SU-DHL-6 (cell line): ENCODE measurements around the gene ACAN.

Experiments used
- H2AFZ ChIP-seq: fragments of 200-600 bp; sonication (generic); 2 replicates; pipeline ENCODE4 v1.6.1; 2014; ENCODE audit warnings: low read depth, mild to moderate bottlenecking, moderate library complexity, mixed read lengths, antibody characterized with exemption, low read length; ENCODE audit not compliant: severe bottlenecking
- H3F3A ChIP-seq: fragments of 200-600 bp; shearing (Covaris generic); 2 replicates; pipeline ENCODE4 v1.6.0; 2016; ENCODE audit warnings: antibody characterized with exemption, mild to moderate bottlenecking; ENCODE audit not compliant: insufficient read depth
- H3K27ac ChIP-seq: fragments of 200-600 bp; sonication (generic); 2 replicates; pipeline ENCODE4 v1.5.1; 2016; ENCODE audit warnings: low read depth, mild to moderate bottlenecking, low read length, moderate library complexity, mixed read lengths
- H3K27me3 ChIP-seq: fragments of 200-600 bp; sonication (generic), shearing (Covaris generic); 2 replicates; pipeline ENCODE4 v1.6.0; 2014; ENCODE audit warnings: mild to moderate bottlenecking, low read length
- H3K36me3 ChIP-seq: fragments of 200-600 bp; sonication (generic); 2 replicates; pipeline ENCODE4 v1.6.1; 2014; ENCODE audit warnings: mild to moderate bottlenecking, low read length, mixed read lengths
- H3K4me2 ChIP-seq: fragments of 300-600, 200-600 bp; shearing (Covaris generic), sonication (generic); 2 replicates; pipeline ENCODE4 v1.6.0; 2014; ENCODE audit warnings: low read length, low read depth, mild to moderate bottlenecking; ENCODE audit not compliant: poor library complexity, severe bottlenecking
- H3K4me3 ChIP-seq: fragments of 200-600 bp; sonication (generic); 2 replicates; pipeline ENCODE4 v1.5.1; 2014; ENCODE audit warnings: antibody characterized with exemption, low read length, mild to moderate bottlenecking, mixed read lengths; ENCODE audit not compliant: insufficient read depth, poor library complexity, severe bottlenecking
- H3K79me2 ChIP-seq: fragments of 200-600 bp; sonication (generic); 2 replicates; pipeline ENCODE4 v1.6.1; 2014; ENCODE audit warnings: mild to moderate bottlenecking, low read length, moderate library complexity; ENCODE audit not compliant: insufficient read depth
- H3K9ac ChIP-seq: fragments of 200-600 bp; sonication (generic); 2 replicates; pipeline ENCODE4 v1.7.0; 2014; ENCODE audit warnings: mild to moderate bottlenecking, low read length
- H3K9me2 ChIP-seq: fragments of 200-600 bp; sonication (generic); replicated peaks from 2 replicates; pipeline ENCODE4 v1.6.1; 2014; ENCODE audit warnings: low read length; ENCODE audit not compliant: insufficient read depth
- H3K9me3 ChIP-seq: fragments of 200-600 bp; sonication (generic); 2 replicates; pipeline ENCODE4 v1.6.1; 2014; ENCODE audit warnings: low read length, mixed read lengths; ENCODE audit not compliant: insufficient read depth
- H4K20me1 ChIP-seq: fragments of 200-600 bp; sonication (generic); 2 replicates; pipeline ENCODE4 v1.6.1; 2014; ENCODE audit warnings: low read depth, mild to moderate bottlenecking, antibody characterized with exemption, low read length, moderate library complexity, mixed read lengths
- CTCF ChIP-seq: fragments of 200-600 bp; sonication (generic); IDR thresholded peaks from one replicate; pipeline ENCODE4 v1.5.1; 2017; ENCODE audit warnings: antibody characterized with exemption, mild to moderate bottlenecking, low read length, moderate library complexity; ENCODE audit not compliant: insufficient read depth, poor library complexity, severe bottlenecking
- EZH2phosphoT487 ChIP-seq: fragments of 200-600 bp; sonication (generic), shearing (Covaris generic); conservative IDR thresholded peaks from 2 replicates; pipeline ENCODE4 v1.6.1; 2018; ENCODE audit warnings: mild to moderate bottlenecking, antibody characterized with exemption, low read length, moderate library complexity, mixed read lengths

ACAN gene

GRCh38 chr15:88769161-88769971, 33.9 kb upstream of the ACAN start:
- Histone ChIP-seq H3F3A (no peaks in the 10 kb centered on the region), H3K9ac (no peak overlapping the region), H3K9me2 (no peaks in the 10 kb centered on the region), H3K36me3 (no peaks in the 10 kb centered on the region), H4K20me1 (no peaks in the 10 kb centered on the region), H3K4me2 (no peak overlapping the region), H3K79me2 (no peaks in the 10 kb centered on the region), H3K9me3 (0 out of 2 replicates have a peak, but pooled peaks cover 3% of the 10 kb centered on the region), H3K4me3 (no peak overlapping the region), H3K27me3 (no peaks in the 10 kb centered on the region), H2AFZ (no peak overlapping the region), H3K27ac (no peak overlapping the region)
- TF ChIP-seq CTCF (no peak), EZH2phosphoT487 (no peak)

- TF ChIP-seq EZH2phosphoT487 (no peak), CTCF (no peak)
- Histone ChIP-seq H3K9me2 (no peaks in the 10 kb centered on the region), H3K9ac (no peak overlapping the region), H3K27me3 (no peaks in the 10 kb centered on the region), H3K4me2 (no peak overlapping the region), H2AFZ (no peak overlapping the region), H3K79me2 (no peaks in the 10 kb centered on the region), H3K27ac (no peak overlapping the region), H3F3A (no peaks in the 10 kb centered on the region), H3K36me3 (no peaks in the 10 kb centered on the region), H3K4me3 (no peak overlapping the region), H4K20me1 (no peaks in the 10 kb centered on the region), H3K9me3 (peaks cover 4% of the 10 kb centered on the region; the same call in 1 of the 2 replicates)
Measured at GRCh38 chr15:88775776-88776175, 27.5 kb upstream of the ACAN start.

GRCh38 chr15:88776646-88777045, 26.6 kb upstream of the ACAN start:
- Histone ChIP-seq H3K36me3 (no peaks in the 10 kb centered on the region), H3K79me2 (no peaks in the 10 kb centered on the region), H3F3A (no peaks in the 10 kb centered on the region), H3K27me3 (no peaks in the 10 kb centered on the region), H2AFZ (no peak overlapping the region), H3K9me2 (no peaks in the 10 kb centered on the region), H3K4me3 (no peak overlapping the region), H3K4me2 (no peak overlapping the region), H3K9ac (no peak overlapping the region), H4K20me1 (no peaks in the 10 kb centered on the region), H3K27ac (no peak overlapping the region), H3K9me3 (peaks cover 4% of the 10 kb centered on the region; the same call in 1 of the 2 replicates)
- TF ChIP-seq EZH2phosphoT487 (no peak), CTCF (no peak)
